Fibroblast of skin of scalp (primary cell): ENCODE measurements around the gene ZNF248.

Experiments
- DNase-seq: peaks from one replicate; pipeline ENCODE4 v3.0.0-alpha.2; 2013

ZNF248 gene

DNA sequence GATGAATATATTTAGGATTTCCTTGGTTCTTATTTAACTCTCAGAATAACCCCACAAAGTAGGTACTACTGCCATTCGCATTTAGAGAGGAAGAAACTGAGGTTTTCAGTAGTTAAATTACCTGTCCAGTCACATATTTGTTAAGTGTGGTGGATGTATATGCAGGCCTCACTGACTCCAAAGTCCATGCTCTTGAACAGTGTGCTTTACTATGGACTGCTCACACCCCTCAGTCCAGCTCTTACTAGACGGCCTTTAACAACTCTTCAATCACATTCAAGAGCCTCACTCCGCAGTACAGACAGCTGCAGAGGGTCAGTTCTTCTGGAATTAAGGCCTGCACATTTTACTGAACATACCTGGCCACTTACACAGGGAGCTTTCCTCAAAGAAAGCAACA is 36.2 kb downstream of the ZNF248 start:
- DNase-seq = no peak

GRCh38 chr10:37819797-37820196 is 37.6 kb downstream of the ZNF248 start:
- no peak for DNase-seq

DNA sequence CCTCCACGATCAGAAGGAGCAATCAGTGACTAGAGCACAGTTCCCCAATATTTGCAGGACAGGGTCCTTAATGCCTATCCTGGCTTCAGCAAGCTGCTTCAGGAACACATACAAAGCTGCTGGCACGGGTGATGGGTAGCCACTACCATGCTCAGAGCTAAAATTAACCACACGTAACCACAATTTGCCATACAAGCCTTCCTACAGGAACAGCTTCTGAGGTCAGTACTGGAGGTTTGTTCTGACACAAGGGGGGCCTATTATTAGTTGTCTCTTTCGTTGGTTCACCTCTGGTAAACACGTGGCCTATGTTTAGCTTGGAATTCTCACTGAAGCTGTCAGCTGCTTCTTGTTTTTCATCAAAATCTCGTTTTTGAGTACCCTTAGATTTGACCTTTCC is 41.1 kb downstream of the ZNF248 start:
- DNase-seq = no peak

DNA sequence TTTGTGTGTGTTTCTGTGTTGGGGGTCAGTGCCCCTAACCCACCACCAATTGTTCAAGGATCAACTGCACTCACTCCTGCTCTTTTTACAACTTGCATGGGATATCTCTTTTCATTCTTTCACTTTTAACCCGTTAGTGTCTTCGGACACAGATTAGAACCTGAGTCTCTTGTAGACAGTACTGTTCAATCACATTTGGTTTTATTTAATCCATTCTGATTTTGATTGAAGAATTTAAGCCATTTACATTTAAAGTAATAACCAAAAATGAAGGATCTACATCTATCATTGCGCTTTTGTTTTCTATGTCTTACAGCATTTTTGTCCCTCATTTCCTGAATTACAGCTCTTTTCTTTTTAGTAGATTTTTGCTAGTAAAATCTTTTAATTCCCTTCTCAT is 43.6 kb downstream of the ZNF248 start:
- DNase-seq = no peak

- DNase-seq = no peak
These were observed 45.1 kb downstream of the ZNF248 start for GRCh38 chr10:37812290-37812689.

DNA sequence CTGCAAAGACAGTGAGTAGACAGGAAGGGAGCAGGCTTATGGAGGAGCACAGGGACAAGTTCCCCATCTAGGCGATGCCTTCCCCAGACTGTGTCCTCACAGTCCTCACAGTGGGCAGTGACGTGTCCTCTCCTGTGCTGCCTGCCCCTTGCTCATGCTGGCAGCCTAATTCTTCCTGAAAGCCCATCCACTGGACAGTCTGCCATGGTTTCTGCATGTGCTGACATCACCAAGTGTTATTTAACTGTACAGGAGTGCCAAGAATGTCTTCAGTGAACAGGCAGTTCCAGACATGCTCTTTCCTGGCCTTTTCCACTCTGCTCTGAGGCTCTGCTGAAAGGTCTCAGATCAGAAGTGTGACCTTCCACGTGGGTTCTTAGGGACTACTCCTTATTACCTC is 54.1 kb downstream of the ZNF248 start:
- DNase-seq = no peak

- DNase-seq = no peak
These were observed 55.9 kb downstream of the ZNF248 start for GRCh38 chr10:37801557-37801956.

- DNase-seq = no peak
These were observed 63.0 kb downstream of the ZNF248 start for GRCh38 chr10:37794305-37794976.

- no peak for DNase-seq
These were observed 67.8 kb downstream of the ZNF248 start for GRCh38 chr10:37789590-37789989.

- no peak for DNase-seq
These were observed 72.7 kb downstream of the ZNF248 start for GRCh38 chr10:37784678-37785077.

- DNase-seq = no peak
These were observed 76.9 kb downstream of the ZNF248 start for GRCh38 chr10:37780536-37780935.

DNA sequence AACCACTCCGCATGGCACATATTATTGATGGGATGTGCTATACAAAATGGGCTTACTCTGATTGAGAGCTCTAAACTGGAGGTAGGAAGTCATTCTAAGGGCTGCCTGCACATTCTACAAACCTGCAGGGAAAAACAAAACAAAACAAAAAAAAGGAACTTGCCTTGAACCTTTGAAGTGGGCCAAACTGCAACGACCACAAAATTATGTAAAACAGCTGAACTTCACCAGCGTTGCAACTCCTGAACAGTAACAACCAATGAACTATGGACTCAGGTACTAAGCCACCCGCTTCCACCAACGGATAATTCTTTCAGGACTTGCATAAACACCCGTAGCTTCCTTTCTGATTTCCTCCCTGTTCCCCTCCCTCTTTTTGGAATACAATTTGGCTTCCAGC is 80.4 kb downstream of the ZNF248 start:
- DNase-seq = no peak

- DNase-seq = no peak
These were observed 81.8 kb downstream of the ZNF248 start for GRCh38 chr10:37775612-37776011.

DNA sequence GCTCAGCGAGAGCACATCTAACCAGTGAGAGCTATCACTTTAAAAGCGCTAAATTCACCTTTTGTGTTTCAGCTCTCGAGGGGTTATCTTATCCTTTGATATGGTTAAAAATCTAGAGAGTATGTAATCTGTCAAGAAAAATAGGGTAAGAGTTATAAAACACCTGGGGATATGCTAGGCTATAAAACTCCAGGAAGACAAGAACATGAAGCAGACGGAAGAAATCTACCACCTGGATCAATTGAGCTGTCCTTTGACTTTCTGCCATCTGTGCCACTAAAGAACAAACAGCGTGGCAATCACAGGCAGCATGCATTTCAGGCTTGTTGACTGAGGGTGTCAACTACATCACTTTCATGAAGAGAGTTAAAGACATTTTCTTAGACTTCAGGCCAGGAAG is 83.1 kb downstream of the ZNF248 start:
- no peak for DNase-seq

- DNase-seq = no peak
These were observed 92.2 kb downstream of the ZNF248 start for GRCh38 chr10:37765216-37765615.

- no peak for DNase-seq
These were observed 94.3 kb downstream of the ZNF248 start for GRCh38 chr10:37763132-37763531.

DNA sequence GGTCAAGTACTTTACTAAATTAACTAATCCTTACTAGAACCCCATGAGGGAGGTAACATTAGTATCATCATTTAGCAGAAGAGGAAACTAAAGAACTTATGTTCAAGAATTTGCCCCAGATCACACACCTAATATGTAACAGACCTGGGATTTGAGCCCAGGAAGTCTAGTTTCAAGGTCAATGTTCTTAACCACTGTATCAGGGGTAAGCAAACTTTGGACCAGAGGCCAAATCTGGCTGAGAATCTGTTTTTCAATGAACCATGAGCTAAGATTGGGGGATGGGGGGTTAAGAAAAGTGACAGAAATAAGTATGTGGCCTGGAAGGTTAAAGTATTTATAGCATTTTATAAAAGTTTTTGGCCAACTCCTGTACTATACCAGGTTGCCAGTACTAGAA is 95.1 kb downstream of the ZNF248 start:
- no peak for DNase-seq

DNA sequence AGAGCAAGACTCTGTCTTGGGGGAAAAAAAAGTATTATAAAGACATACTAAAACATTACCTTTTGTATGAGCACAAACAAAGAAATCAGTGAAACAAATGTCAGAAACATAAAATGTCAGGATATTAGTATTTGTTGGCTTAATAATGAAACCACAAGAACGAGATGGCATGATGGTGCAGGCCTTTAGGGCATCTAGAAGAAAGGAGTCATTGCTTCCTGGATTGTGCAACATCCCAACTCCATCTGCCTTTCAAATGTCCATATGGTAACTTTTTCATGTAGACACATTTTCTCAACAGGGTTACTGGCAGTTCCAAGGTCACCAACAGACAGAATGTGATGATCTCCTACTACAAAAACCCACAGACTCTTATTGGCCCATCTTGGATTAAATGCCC is 96.6 kb downstream of the ZNF248 start:
- DNase-seq = no peak

DNA sequence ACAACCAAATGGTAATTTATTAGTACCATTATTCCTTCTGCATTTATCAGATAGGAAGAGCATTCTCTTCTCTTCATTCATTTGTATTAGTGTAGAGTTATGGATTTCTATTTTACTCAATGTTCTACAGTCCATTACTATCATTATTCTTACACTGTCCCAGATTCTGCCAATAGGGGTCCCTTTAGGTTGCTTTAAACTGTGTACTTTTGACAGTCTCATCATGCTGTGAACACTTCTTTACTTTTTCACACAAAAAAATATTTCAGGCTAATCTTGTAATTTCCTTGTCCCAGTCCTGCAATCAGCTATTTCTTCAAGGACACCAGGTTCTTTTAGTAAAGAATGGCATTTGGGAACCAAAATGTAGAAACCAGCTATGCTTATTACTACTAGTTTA is 99.3 kb downstream of the ZNF248 start:
- DNase-seq = no peak

DNA sequence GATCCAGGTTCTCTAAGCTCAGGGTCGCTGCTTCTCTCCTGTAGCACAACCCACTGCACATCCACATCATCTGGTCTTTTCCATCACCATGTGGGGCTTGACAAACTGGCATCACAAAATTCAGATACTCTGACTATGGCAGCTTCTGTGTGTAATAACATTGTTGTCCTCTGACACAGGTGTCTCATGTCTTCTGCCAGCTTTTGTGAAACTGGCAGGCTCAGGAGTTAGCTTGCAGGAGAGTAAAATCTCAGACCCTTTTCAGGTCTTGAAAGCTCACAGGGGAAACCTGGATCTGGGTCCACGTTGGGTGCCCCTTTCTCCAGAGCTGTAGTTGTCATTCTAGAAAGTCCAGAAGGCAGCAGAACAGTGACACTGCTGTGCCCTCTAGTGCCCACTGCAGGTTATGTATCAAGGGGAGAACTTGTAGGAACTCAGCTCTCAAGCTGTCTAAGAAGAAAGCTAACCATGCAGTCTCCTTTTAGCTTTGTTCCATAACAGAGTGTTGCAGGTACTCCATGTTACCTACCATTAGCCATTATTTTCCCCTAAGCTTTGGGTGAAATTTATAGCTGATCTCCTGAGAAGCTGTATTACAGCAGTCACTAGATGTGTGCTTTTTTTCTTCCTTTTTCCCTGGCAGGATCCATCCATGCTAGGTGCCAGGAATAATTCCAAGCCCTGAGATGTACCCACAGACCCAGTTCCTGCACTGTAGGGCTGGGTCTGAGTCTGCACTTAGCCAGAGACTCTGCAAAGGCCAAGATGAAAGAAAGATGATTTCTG is 102.7 kb downstream of the ZNF248 start:
- no peak for DNase-seq

DNA sequence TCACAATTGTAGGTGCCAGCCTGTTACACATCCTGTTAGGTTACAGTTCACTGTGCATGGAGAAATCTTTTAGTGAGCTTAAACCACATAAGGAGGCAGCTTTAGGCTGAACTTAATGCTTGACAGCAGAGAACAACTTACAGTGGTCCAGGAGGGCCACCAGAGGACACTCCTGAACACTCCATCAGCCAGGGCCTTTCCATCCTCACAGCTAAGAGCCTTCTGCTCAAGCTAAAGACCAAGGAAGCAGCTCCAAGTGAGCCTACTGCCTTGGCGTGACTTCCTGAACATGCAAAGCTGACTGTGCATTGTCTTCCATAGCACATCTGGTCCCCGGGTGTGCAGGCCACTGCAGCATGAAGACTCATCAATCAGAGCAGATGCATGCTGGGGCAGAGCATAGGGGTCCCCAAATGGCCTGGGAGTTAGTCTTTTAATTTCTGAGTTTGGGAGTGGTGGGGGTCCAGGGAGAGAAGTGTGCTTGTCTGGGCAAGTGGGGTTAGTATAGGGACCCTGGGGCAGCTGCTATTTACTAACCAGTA is 105.0 kb downstream of the ZNF248 start:
- DNase-seq = no peak

GRCh38 chr10:37748170-37748569 is 109.2 kb downstream of the ZNF248 start:
- DNase-seq = no peak

DNA sequence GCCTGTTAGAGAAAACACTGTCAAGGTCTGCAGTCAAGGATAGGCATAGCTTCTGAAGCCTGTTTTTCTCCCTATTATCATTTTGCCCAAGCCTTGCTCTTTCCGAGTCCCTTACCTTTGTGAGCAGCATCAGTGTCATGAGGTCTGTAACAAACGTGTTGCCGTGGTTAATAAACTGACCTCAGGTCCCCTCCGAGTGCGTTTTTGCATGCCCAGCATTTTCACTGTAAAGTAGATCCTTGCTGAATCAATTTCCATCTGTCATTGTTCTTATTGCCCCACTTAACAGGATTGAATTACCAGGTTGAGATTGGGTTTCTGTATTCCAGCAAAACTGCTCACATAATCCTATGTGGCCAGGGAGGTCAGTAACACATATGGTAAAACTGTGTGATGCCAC is 110.3 kb downstream of the ZNF248 start:
- DNase-seq = no peak

- DNase-seq = no peak
These were observed 115.6 kb downstream of the ZNF248 start for GRCh38 chr10:37741831-37742230.
